HG02798 (cell line): ENCODE measurements around the gene ZNF132.
"Not testable (repeated sequence)": the region's sequence is repeated elsewhere in the genome, so short reads cannot be mapped to it uniquely, and the experiment has no call there.

Experiments
- ATAC-seq: cut with Tn5 transposase; IDR thresholded peaks from one replicate; pipeline ENCODE4 v1.9.1; 2021; ENCODE audit warnings: mild to moderate bottlenecking; ENCODE audit not compliant: unreplicated experiment, poor library complexity

Gene ZNF132

DNA sequence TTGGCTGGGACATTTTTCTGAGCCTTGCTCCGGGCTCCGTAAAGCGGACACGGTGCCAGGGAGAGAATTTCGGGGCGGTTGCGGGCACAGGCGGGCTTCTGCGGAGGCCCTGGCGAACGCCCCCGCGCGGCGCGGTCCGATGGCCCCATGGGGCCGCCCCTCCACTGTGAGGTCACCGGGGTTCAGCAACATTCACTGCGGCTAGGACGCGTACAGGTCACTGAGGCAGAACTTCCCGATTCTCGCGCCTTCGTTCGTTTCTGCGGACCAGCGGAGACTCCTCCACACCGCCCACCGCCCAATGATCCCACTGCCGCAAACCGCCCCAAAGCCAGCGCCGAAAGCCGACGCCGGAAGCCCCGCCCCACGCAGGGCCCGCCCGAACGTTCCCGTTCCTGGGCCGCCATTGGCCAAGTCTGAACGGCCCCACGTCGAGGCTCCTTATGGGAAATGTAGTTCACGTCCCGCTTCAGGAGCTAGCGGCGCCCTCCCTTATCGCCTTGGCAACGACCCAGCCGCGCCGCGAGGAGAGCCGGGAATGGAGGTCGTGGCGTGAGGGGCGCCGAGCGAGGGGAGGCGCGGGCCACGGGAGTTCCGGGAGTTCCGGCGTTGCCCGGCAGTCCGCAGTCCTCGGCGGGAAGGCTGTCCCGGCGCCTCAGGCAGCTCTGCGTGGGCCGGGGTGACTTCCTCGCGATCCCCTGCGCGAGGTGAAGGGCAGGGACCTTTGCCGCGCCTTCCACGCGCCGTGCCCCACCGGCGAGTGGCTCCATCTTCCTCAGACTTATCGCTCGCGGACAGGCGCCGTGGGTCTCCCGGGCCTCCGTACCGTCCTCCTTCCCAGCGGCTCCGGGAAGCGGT lies 31.6 kb downstream of the ZNF132 start, which contains the start of gene ZNF584:
ZNF584 (plus strand) TSS at position 498 of the 858 bp plus-strand sequence. CDS start 499 bp downstream, outside the sequence.
- ATAC-seq = peak; percentile 97

DNA sequence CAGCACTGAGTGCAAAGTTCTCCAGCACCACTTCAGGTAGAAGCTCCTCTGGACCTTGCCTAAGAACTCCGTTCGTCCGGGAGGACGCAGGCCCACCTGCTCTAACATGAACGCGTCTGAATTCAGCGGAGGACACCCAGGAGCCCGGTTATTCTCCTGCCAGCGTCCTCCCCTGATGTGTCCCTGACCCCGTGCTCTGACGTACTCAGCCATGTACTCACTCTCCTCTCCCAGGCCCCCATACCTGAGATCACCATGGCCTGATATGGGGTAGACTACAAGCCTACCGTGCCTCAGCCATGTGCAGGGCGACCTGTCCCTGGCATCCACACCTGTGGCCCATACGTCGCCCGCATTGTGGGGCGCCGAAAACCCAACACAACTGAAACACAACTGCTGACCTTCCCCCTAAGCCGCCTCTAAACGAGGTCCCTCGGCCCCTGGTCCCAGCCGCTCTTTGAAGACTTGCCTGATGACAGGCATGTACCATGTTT lies 32.2 kb downstream of the ZNF132 start:
- no peak for ATAC-seq

DNA sequence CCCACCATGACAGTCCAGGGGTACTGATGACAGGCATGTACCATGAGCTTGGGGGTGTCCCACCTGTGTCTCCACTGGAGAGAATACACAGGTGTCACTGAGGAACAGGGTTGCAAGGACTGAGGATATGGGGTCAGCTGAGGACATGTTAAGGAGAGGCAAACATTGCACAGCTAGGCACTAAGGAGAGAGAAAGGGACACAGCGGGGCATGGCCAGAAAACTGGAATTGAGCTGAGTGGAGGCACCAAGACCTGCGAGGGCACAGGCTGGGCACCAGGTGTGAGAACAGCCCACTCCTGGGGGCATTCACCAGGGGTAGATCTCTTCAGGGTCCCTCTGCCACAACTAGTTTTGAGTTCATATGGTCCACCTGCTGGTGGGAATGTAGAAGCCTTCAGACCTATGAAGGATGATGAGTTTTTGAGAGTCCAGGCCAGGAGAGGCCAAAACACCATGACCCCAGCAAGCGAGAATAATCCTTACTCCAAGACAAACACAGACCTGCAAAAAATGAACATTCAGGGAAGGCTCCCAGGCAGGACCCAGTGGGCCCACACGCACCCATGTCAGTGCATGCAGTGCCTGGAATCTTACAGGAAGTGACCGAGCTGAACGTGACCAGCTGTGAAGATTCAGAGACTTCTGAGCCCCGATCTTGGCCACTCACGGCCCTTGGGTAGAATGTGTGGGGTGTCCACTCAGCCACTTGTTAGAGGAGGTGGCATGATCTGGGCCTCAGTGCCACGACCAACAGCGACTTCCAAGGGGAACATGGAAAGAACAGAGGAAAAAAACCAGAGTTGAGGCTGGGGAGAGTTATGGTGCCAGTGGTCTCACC lies 32.9 kb downstream of the ZNF132 start:
- no peak for ATAC-seq

DNA sequence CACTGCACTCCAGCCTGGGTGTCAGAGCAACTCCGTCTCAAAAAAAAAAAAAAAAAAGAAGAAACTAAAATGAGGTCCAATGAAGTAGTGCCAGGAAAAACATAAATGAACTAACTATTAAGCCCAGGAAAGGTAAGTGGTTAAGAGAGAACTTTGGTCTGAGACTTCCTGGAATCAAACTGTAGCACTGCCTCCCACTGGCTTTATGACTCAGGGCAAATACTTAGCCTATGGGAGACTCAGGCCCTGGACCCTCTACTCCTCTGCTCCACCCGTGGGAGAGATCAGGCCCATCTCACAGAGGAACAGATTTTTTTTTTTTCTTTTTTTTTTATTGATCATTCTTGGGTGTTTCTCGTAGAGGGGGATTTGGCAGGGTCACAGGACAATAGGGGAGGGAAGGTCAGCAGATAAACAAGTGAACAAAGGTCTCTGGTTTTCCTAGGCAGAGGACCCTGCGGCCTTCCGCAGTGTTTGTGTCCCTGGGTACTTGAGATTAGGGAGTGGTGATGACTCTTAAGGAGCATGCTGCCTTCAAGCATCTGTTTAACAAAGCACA lies 36.0 kb downstream of the ZNF132 start:
- ATAC-seq = not testable (repeated sequence)

DNA sequence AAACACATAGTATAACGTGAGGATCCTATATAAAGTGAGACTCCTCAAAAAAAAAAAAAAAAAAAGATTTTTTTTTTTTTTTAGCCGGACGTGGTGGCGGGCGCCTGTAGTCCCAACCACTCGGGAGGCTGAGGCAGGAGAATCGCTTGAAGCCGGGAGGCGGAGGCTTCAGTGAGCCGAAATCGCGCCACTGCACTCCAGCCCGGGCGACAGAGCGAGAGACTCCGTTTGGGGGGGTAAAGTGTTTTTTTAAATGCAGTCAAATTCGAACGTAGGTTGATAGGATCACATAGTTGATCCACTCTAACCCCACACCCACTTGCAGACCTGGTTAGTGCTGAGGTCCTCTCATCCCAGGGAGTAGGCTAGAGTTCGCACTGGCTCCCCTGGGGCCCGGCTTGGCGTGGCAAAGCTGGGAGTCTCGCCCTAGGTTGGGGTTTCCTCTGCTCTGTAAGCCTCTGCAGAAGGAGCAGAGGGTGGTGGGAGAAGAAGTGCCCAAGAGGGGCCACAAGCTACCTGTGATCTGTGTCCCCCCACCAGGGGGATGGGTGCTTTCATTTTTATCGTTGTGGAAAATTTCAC lies 38.0 kb downstream of the ZNF132 start:
- no peak for ATAC-seq

DNA sequence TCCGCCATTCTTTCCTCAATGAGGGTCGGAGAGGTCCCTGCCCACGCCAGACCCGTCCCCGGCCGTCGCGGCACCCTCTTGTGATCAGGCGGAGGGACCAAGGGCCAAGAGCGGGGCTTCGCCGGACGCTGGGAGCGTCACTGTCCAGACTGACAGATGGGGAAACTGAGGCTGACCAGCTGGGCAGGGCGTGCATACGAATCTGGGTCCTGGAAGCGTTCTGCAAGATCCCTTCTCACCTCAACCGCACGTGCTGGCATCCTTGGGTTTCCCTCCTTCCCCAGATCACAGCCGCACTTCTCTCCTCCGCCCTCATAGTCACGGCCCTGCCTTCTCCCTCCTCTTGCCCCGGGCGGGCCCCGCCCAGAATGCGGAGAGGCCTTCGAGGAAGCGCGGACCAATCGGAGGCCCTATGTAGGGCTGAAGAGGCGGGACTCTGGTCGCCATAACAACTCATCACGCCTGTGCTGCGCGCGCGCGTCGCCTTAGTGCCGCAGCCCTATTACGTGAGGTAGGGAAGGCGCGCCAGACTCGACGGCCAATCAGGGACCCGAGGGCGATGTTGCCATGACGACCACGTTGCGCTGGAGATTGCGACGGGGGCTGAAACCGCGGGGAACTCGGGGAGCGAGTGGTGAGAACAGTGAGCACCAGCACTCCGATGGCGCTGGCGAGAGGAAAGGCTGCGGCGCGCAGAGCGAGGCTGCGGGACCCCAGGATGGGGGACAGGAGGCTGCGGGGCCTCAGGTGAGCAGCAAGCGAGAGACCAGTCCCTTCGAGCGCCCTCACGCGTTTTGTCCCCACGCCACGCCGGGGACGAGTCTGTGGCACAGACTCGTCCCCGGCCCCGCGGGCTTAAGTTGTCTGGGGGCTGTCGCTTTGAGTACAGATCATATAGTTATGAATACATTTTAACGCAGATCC lies 38.8 kb downstream of the ZNF132 start:
- ATAC-seq = peak; percentile 99

DNA sequence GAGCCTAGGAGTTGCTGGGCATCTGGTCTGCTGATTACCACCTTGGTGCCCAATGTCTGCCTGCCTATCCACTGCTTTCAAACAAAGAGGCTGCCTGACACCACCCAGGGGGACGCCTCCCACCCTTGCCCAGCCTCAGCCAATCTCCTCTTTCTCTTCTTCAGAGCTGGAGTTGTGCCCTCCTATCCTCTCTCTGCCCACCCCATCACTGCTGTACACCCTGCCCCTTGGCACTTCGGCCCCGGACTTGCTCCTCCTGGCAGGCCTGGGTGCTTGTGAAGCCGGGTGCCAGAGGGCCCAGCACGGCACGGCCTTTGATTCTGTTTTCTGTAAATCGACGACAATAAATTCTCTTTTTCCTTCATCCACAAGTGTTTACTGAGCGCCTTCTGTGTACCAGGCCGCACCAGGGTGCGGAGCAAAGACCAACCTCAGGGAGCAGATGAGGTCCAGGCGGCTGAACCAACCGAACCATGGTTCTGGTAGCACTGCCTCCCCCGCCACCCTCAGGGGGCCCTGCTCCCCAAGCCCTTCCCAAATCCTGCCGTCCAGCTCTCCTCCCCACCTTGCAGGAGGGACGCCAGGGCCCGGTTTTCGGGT lies 39.5 kb downstream of the ZNF132 start:
- no peak for ATAC-seq

DNA sequence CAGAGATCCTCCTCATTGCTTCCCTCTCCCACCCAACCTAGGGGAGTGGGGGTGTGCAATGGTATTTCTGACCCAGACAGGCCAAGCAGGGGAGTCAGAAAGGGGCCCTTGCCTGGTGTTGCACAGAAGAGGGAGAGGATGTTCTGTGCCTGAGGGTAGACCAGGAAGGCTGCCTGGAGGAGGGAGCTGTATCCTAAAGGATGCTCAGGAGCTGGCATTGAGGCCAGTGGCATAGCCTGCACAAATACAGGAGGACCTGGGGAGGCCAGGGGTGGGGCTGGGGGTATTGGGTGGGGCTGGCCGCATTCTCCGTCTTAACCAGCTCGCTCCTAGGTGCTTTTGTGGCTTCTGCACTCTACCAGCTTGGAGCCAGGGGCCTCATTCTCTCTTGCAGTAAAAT lies 40.0 kb downstream of the ZNF132 start:
- no peak for ATAC-seq

DNA sequence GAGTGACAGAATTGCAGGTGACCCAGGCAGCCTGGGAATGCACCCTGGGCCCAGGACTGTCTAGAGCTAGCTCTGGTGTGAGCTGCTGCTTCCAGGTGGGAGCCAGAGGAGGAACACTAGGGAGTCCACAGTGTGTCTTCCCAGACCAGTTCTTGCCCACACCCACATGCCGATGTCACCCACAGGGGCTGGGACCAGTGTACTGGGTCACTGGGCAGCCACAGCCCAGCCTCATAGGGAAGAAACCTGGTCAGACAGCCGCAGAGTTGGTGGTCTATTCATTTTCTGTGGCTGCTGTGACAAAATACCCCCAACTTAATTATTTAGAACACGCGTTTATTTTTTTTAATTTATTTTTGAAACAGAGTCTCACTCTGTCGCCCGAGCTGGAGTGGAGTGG lies 41.4 kb downstream of the ZNF132 start:
- ATAC-seq = no peak

DNA sequence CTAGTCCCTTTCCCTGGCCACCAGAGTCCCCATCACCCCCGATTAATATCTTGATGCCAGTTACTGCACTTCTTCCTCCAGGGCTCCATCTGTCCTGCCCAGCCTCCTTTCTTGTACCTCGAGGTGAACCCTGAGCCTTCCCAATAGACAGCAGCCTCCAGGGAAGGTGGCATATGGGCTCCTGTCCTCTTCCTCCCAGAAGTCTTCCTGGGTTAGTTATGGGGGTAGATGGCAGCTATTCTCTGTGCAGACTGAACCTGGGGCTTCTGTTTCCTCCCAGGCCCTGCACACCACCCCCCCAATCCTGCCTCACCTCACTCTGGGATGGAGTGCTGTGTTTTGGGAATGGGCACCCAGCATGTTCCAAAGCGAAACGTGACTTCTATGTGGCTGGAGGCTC lies 41.9 kb downstream of the ZNF132 start:
- ATAC-seq = no peak

DNA sequence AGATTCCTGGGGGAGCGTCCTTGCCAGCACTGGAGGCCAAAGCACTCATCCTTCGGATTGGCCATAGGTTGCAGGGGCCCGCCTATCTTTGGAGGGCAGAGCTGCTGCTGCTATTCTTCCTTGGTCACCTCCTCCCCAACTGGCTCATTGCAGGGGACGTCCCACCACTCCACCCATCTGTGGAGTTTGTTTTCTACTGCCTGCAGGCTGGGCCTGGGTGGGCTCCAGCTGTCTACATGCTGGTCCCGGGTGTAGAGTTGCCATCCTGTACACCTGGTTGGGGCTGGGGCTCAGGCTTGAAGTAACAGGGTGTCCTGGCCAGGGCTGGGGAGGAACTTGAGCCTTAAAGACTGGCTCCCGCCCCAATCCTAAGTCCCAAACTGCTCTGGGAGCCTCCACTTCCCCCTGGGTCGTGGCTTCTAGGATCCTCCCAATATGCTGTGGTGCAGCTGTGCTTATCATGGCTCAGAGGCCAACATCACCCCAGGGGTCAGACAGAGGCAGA lies 42.4 kb downstream of the ZNF132 start:
- ATAC-seq = no peak

DNA sequence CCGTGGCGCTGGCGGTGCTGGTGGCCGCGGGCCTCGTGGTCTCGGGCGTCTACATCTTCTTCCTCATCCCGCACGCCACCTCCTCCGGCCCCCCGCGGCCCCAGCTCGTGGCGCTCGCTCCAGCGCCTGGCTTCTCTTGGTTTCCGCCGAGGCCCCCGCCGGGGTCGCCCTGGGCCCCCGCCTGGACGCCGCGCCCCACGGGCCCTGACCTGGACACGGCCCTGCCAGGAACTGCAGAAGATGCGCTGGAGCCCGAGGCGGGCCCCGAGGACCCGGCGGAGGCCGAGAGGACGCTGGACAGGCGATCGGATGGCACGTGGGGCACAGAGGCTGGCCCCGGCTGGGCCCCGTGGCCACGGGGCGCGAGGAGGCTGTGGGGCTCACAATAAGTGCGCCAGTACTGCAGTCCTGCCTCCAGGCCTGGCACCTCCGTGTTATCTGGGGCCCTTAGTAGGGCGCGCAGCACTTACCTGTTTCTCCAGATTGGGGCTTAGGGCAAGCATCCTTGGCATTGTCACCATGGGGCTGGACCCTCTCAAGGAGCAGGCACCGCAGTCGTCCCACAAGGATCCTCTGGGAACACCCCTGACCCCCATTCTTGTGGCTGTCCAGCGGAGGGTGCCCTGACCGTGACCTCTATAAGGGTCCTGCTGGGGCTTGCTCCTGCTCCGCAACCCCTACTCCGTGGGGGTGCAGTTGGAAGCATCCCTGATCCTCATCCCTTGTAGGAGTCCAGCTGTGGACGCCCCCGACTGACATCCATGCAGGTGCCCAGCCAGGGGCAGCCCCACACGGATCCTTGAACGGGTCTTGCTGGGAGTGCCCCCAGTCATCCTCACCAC lies 43.0 kb downstream of the ZNF132 start:
- ATAC-seq = no peak

DNA sequence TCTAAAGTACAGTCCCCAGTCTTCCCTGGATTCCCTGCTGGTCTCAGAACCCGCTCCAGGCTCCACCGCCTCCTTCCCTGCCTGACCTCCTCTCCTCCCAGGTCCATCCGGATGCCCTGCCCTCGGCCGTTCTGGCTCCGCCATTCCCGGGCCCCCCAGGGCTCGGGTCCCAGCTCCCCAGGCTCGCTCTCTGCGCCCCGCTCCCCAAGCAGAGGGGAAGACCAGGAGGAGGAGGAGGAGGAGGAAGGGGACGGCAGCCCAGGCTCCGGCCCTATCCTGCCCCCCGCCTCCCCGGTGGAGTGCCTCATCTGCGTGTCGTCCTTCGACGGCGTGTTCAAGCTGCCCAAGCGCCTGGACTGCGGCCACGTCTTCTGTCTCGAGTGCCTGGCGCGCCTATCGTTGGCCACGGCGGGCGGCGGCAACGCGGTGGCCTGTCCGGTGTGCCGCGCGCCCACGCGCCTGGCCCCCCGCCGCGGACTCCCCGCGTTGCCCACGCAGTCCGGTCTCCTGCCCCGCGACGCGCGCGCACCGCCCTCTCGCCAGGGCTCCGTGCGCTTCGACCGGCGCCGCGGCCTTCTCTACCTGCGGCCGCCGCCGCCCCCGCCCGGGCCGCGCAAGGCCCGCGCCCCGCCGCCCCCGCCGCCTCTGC lies 43.9 kb downstream of the ZNF132 start:
- ATAC-seq = no peak

DNA sequence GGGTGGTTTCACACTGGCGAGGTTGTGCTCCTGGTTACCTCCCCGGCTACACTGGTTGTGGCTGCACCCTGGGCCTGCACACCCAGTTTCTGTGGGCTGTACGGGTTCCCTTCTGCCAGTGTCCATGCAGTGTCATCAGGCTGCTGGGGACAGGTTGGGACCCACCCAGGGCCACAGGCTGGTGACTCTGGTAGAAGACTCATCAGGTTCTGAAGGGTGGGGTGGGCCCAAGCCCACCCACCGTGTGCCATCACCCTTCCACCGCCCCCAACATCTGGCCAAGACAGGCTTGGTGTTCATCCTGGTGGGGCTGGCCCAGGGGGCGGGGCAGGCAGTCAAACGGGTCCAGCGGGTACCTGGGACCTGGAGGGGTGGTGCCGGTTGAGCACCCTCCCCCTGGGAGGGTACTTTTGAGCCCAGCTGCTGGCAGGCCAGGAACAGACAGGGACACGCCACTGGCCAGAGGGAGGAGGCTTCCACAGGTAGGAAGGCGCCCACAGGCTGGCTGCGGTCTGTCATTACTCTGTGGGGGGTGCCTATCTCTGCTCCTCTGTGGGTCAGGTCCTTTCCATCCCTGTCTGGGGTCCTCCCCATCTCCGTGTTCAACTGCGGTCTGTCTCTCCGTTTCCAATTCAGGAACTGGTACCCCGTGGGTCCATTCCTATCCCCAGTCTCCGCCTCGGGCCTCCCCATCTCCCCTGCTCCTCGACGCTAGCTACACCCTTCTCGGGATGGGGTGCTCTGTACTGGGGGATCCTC lies 44.6 kb downstream of the ZNF132 start, which contains the start of gene RNF225:
RNF225 (plus strand) TSS at position 437 of the 759 bp plus-strand sequence. CDS start 434 bp downstream, outside the sequence.
- no peak for ATAC-seq

DNA sequence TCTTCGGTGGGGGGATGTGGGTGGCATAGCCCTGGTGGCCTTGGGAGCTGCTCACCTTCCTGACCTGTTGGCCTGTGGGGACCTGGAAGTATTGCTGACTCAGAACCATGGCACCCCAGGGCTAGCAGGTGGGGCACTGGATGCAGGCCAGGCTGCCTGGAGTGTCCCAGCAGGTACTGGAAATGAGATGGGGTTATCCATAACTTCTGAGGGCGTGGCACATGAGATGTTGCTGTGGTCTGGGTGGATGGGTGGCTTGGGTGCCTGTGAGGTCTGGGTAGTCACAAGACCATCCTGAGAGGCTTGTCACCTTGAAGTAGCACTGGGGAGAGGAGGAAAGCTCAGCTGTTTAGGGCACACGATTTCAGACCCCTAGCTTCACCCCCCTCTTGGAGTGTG lies 45.1 kb downstream of the ZNF132 start:
- ATAC-seq = no peak

DNA sequence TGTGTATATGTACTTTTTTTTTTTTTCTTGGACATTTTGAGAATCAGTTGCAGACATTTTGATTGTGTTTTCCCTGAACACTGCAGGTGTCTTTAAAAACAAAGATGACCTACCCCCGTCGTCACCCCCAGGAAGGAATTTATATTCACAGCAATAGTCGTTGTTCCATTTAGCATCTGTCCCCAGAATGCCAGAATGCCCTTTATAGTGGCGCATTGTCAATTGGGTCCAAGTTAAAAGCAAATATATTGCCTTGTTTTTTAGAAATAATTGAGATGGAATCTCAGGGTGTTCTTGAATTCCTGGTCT lies 46.3 kb downstream of the ZNF132 start:
- ATAC-seq = no peak
